Body of pancreas (tissue), 4 donors: ENCODE results near the gene TMEM92. TPM values are rescaled to one million over a fixed set of nuclear protein-coding genes. Genes with fewer than 3 reads are reported as not detected.

Experiments
- ATAC-seq: fragments of 150-250 bp; one replicate; pipeline ENCODE4 v1.9.1; 2016
- DNase-seq, 4 donors: peaks; one replicate each; pipeline ENCODE4 v3.0.0-alpha.2; 2019
- H3K27ac ChIP-seq, 4 donors: fragments of 200-600 bp; sonication (generic); 1 replicate in 3 of 4; 2 replicates in 1 of 4; pipeline versions ENCODE4 v1.5.1 to v1.6.1; 2016 to 2019; ENCODE audit warnings: mild to moderate bottlenecking in 1 of 4, mixed read lengths in 1 of 4, moderate library complexity in 1 of 4
- H3K27me3 ChIP-seq, 2 donors: fragments of 200-600 bp; sonication (generic); one replicate each; pipeline ENCODE4 v1.6.0; 2016; ENCODE audit warnings: mild to moderate bottlenecking in 1 of 2
- H3K36me3 ChIP-seq, 2 donors: fragments of 200-600 bp; sonication (generic); replicated peaks in 1 of 2; 2 replicates each; pipeline ENCODE4 v1.5.1; 2016; ENCODE audit warnings: low read depth in 2 of 2; ENCODE audit not compliant: insufficient read depth in 1 of 2
- H3K4me1 ChIP-seq: fragments of 200-600 bp; sonication (generic); one replicate; pipeline ENCODE4 v1.6.0; 2016
- H3K4me3 ChIP-seq, 2 donors: fragments of 200-600 bp; sonication (generic); 1 replicate in 1 of 2; 2 replicates in 1 of 2; pipeline ENCODE4 v1.5.1; 2016 to 2019
- H3K9me3 ChIP-seq, 3 donors: fragments of 200-600 bp; sonication (generic); 1 replicate in 2 of 3; 2 replicates in 1 of 3; pipeline ENCODE4 v1.5.1; 2016
- POLR2A ChIP-seq, 3 donors: fragments of 450-650 bp; IDR thresholded peaks; one replicate each; pipeline ENCODE4 v1.6.1; 2016; ENCODE audit warnings: antibody characterized with exemption in 3 of 3, mild to moderate bottlenecking in 2 of 3
- WGBS, 2 donors: methylation state at CpG; one replicate each; pipeline ENCODE4 v1.1.5; 2017; 5-methylcytosine and 5-hydroxymethylcytosine counted together
- intact Hi-C: fragments of 100-400 bp; cut with DNase I; formaldehyde crosslinking; loops from one replicate; pipeline ENCODE4 v1.15.1; 2023
- total RNA-seq, 2 donors: library from RNA; depleted of rRNA; stranded (reverse); fragments of >200 nt; gene quantifications; one replicate each; pipeline ENCODE4 v1.1.0, GENCODE V29; 2016
- TF ChIP-seq, protein P1 (sequence below), 7 experiments: fragments of 450-650 bp in 4 of 7; fragments of 200-600 bp in 3 of 7; sonication (generic) in 3 of 7; IDR thresholded peaks; one replicate each; pipeline ENCODE4 v1.5.1; 2016 to 2019; ENCODE audit warnings: antibody characterized with exemption in 7 of 7

Gene TMEM92
- total RNA-seq, 2 donors from 2014 or later: not detected

DNA sequence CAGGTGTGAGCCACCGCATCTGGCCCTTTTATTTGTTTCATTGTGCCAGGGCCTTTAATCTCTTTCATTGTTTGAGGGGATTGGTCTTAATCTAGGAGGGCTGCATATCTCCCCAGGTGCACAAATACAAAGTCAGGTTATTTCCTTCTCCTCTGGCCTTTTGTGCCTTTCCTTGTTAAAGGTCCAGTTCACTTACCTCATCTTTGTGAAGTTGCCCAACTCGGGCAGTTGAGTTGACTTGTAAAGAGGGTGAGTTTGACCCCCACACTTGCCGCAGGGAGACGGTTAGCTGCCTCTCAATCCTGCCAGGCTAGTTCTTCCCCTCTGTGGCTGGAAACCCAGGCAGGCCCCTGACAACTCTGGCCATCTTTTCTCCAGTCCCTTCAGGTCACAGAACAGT is 33.4 kb downstream of the TMEM92 start:
- no peaks in the 10 kb centered on the region for H3K9me3 ChIP-seq
- H3K36me3 ChIP-seq: no peaks in the 10 kb centered on the region
- peaks cover 15% of the 10 kb centered on the region for H3K4me1 ChIP-seq
- H3K27ac ChIP-seq: no peak overlapping the region
- DNase-seq: peak in 2 of 4 donors; percentile 17 to 21
- intact Hi-C loops: no loop called here
- H3K4me3 ChIP-seq: no peak overlapping the region
- TF ChIP-seq POLR2A (IDR thresholded peaks at IDR 0.05): no peak
- TF ChIP-seq, protein P1, sequence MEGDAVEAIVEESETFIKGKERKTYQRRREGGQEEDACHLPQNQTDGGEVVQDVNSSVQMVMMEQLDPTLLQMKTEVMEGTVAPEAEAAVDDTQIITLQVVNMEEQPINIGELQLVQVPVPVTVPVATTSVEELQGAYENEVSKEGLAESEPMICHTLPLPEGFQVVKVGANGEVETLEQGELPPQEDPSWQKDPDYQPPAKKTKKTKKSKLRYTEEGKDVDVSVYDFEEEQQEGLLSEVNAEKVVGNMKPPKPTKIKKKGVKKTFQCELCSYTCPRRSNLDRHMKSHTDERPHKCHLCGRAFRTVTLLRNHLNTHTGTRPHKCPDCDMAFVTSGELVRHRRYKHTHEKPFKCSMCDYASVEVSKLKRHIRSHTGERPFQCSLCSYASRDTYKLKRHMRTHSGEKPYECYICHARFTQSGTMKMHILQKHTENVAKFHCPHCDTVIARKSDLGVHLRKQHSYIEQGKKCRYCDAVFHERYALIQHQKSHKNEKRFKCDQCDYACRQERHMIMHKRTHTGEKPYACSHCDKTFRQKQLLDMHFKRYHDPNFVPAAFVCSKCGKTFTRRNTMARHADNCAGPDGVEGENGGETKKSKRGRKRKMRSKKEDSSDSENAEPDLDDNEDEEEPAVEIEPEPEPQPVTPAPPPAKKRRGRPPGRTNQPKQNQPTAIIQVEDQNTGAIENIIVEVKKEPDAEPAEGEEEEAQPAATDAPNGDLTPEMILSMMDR (IDR thresholded peaks at IDR 0.05): no peak
- no peaks in the 10 kb centered on the region for H3K27me3 ChIP-seq
- 59 to 68% methylated on average over 4 of the region's 4 CpGs for WGBS, 2 donors
- no peak for ATAC-seq

- ATAC-seq: no peak
- TF ChIP-seq, protein P1 (IDR thresholded peaks at IDR 0.05): no peak
- no peak for TF ChIP-seq POLR2A (IDR thresholded peaks at IDR 0.05)
These were observed 34.4 kb downstream of the TMEM92 start for GRCh38 chr17:50308666-50309065.

GRCh38 chr17:50310455-50311111 is 36.3 kb downstream of the TMEM92 start:
- no peak overlapping the region for H3K4me3 ChIP-seq
- H3K27ac ChIP-seq: no peak overlapping the region
- intact Hi-C loops: no loop called here
- no peaks in the 10 kb centered on the region for H3K36me3 ChIP-seq
- no peak for DNase-seq
- H3K4me1 ChIP-seq: peaks cover 2% of the 10 kb centered on the region
- H3K9me3 ChIP-seq: no peaks in the 10 kb centered on the region
- no peaks in the 10 kb centered on the region for H3K27me3 ChIP-seq
- TF ChIP-seq, protein P1 (IDR thresholded peaks at IDR 0.05): no peak
- no peak for TF ChIP-seq POLR2A (IDR thresholded peaks at IDR 0.05)
- WGBS, 2 donors: 34 to 50% methylated on average over 3 of the region's 3 CpGs
- ATAC-seq: no peak

More at GRCh38 chr17:50308666-50309065, 34.4 kb downstream of the TMEM92 start:
- DNase-seq: no peak
- Histone ChIP-seq H3K4me3 (no peak overlapping the region), H3K27me3 (no peaks in the 10 kb centered on the region), H3K27ac (no peak overlapping the region), H3K9me3 (no peaks in the 10 kb centered on the region), H3K4me1 (peaks cover 15% of the 10 kb centered on the region), H3K36me3 (no peaks in the 10 kb centered on the region)
- 88 to 94% methylated on average over 4 of the region's 4 CpGs for WGBS, 2 donors
- intact Hi-C loops: no loop called here

DNA sequence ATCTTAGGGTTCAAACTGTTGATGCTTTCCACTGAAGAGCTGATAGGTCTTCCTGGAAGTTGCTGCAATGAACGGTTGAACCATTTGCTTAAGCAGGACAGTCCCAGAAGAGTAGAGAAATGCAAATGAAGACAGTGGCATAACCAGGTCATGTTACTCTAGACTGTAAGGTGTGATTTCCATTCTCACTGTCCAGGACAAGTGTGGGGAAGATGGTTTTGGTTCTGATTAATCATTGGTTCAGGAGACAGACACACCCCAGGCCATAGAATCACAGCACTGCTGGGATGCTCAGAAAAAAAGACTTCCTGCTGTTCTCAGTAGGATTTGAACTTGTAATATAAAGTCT is 36.8 kb downstream of the TMEM92 start:
- WGBS, 2 donors: 35 to 42% methylated on average over 1 of the region's 1 CpG
- DNase-seq (no peak), ATAC-seq (no peak)
- H3K36me3 ChIP-seq: no peaks in the 10 kb centered on the region
- no peak overlapping the region for H3K4me3 ChIP-seq
- TF ChIP-seq POLR2A (IDR thresholded peaks at IDR 0.05): no peak
- TF ChIP-seq, protein P1 (IDR thresholded peaks at IDR 0.05): no peak
- H3K9me3 ChIP-seq: no peaks in the 10 kb centered on the region
- H3K4me1 ChIP-seq: no peaks in the 10 kb centered on the region
- H3K27me3 ChIP-seq: no peaks in the 10 kb centered on the region
- intact Hi-C loops: no loop called here
- H3K27ac ChIP-seq: no peak overlapping the region

DNA sequence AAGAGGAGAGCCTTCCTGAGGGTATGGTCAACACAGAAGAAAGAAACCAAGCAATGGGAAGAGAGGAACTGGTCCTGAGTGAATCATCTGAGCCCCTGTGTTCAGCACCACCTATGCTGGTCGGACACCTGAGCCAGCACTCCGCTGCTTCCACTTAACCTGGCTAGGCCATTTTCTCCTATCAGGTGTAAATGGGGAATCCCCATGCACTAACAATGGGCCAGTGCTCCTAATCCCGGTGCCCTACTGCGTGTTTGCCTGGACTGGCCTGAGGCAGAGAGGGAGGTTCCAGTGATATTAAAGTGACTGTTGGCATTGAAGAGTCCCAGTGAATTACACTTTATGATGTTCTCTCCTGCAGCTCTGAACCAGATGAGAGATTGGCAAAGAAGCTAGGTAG is 37.2 kb downstream of the TMEM92 start:
- Histone ChIP-seq H3K27ac (no peak overlapping the region), H3K36me3 (no peaks in the 10 kb centered on the region), H3K4me3 (no peak overlapping the region), H3K9me3 (no peaks in the 10 kb centered on the region), H3K27me3 (no peaks in the 10 kb centered on the region), H3K4me1 (no peaks in the 10 kb centered on the region)
- DNase-seq: no peak
- intact Hi-C loops: no loop called here
- ATAC-seq: no peak
- WGBS, 2 donors: 55 to 69% methylated on average over 4 of the region's 4 CpGs
- TF ChIP-seq POLR2A (IDR thresholded peaks at IDR 0.05): no peak
- TF ChIP-seq, protein P1 (IDR thresholded peaks at IDR 0.05): no peak
